Activated naive CD4-positive, alpha-beta T cell treated with anti-CD3 and anti-CD28 coated beads, Interleukin-2, amount 10 ng/mL, durations not matched to agents 7 days and 5 days (primary cell): ENCODE data around the gene HMMR.

Experiments used
- CTCF ChIA-PET: fragments of 350-600 bp; sonication (Branson Sonifier 250); formaldehyde crosslinking; loops from one replicate; lab custom pipeline; 2021; ENCODE audit warnings: antibody characterized with exemption; lab: Charles Lee
- DNase-seq: peaks from one replicate; pipeline ENCODE4 v3.0.0-alpha.2; 2020
- H3K27ac Mint-ChIP-seq: one replicate; pipeline ENCODE4 v1.8.0; 2021; ENCODE audit warnings: mild to moderate bottlenecking, moderate library complexity, mixed read lengths
- H3K27me3 Mint-ChIP-seq: one replicate; pipeline ENCODE4 v1.8.0; 2021; ENCODE audit warnings: mild to moderate bottlenecking, mixed read lengths
- H3K36me3 Mint-ChIP-seq: one replicate; pipeline ENCODE4 v1.8.0; 2021; ENCODE audit warnings: mixed read lengths
- H3K4me1 Mint-ChIP-seq: one replicate; pipeline ENCODE4 v1.8.0; 2021; ENCODE audit warnings: mixed read lengths
- H3K4me3 Mint-ChIP-seq: one replicate; pipeline ENCODE4 v1.8.0; 2021; ENCODE audit warnings: mild to moderate bottlenecking, moderate library complexity, mixed read lengths
- H3K9me3 Mint-ChIP-seq: one replicate; pipeline ENCODE4 v1.8.0; 2021; ENCODE audit warnings: mixed read lengths

HMMR gene

DNA sequence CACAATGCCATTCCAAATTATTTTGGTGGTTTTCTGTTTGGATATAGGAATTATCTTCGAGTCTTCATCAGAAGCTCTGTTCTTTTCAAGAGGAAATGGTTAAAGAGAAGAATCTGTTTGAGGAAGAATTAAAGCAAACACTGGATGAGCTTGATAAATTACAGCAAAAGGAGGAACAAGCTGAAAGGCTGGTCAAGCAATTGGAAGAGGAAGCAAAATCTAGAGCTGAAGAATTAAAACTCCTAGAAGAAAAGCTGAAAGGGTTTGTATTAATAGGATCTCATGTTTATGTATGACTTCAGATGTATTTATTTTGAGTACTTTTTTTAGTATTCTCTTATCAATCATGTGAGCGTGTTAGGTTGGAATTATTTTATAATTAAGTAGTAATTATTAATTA is 15.0 kb downstream of the HMMR start:
- peaks cover 67% of the 10 kb centered on the region for H3K36me3 Mint-ChIP-seq
- no peaks in the 10 kb centered on the region for H3K9me3 Mint-ChIP-seq
- H3K27ac Mint-ChIP-seq = no peak overlapping the region

DNA sequence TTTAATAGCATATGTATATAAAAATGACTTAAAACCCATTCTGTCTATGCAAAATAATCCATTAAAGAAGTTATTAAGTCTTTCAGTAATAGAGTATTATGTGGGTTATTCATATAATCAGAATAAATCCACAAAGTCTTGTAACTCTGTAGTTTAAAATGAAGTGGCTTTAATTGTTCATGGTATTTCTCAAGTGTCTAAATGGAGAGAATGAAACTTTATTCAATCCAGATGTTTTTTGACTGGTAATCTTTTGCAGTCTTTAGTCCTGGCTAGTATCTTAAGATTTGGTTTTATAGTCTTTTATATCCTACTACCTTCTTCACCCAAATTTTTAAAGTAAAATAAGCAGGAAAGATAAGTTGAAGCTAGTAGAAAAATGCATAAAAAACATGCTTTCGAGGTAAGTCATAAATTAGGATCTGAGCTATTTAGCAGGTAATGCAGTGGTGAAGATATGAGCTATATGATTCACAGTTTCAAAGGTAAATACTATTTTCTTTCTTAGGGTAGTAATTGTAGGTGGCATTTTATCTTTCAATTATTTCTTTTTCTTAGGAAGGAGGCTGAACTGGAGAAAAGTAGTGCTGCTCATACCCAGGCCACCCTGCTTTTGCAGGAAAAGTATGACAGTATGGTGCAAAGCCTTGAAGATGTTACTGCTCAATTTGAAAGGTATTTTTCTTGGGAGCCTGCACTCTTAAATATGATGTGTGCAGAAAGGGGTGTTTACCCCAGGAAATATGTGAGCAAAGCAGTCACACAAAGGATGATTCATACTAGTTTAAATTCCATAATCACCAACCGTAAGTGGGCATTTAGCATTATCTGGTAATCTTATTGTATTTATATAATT is 17.9 kb downstream of the HMMR start:
- no peaks in the 10 kb centered on the region for H3K9me3 Mint-ChIP-seq
- no peaks in the 10 kb centered on the region for H3K4me1 Mint-ChIP-seq
- no peak overlapping the region for H3K27ac Mint-ChIP-seq
- H3K36me3 Mint-ChIP-seq = peaks cover 70% of the 10 kb centered on the region
- CTCF ChIA-PET = no interaction called here
- no peak for DNase-seq
- H3K27me3 Mint-ChIP-seq = no peaks in the 10 kb centered on the region
- H3K4me3 Mint-ChIP-seq = no peak overlapping the region

More for the DNA sequence above, 15.0 kb downstream of the HMMR start:
- no peak overlapping the region for H3K4me3 Mint-ChIP-seq
- DNase-seq = no peak
- H3K4me1 Mint-ChIP-seq = peaks cover 6% of the 10 kb centered on the region
- H3K27me3 Mint-ChIP-seq = no peaks in the 10 kb centered on the region
- CTCF ChIA-PET = interaction anchor here (1.6 kb wide), 1 partner anchor 27 kb away, joined by 7 read pairs; no protein-coding TSS in a partner anchor

DNA sequence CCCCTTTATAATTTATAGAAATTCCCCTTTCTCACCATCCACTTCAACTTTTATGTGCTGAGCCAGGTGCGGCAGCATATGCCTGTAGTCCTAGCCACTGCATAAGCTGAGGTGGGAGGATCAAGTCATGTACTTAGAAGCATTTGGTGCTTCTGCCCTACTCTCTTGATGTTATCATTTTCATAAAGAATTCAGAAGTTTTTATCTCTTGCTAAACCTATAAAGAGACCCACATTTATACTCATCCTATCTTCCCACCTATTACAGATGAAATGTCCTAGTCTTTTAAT is 18.5 kb downstream of the HMMR start:
- Mint-ChIP-seq H3K9me3 (no peaks in the 10 kb centered on the region), H3K4me1 (no peaks in the 10 kb centered on the region), H3K4me3 (no peak overlapping the region), H3K27me3 (no peaks in the 10 kb centered on the region), H3K36me3 (peaks cover 71% of the 10 kb centered on the region), H3K27ac (no peak overlapping the region)
- CTCF ChIA-PET = no interaction called here
- DNase-seq = no peak

- Mint-ChIP-seq H3K36me3 (peaks cover 56% of the 10 kb centered on the region), H3K4me3 (no peak overlapping the region), H3K27me3 (no peaks in the 10 kb centered on the region), H3K4me1 (no peaks in the 10 kb centered on the region), H3K27ac (peak overlapping the region; percentile 67), H3K9me3 (no peaks in the 10 kb centered on the region)
- CTCF ChIA-PET = interaction anchor here (1.0 to 2.6 kb wide), 3 partner anchors 10 to 15 kb away, joined by 3 to 6 read pairs (median 5); no protein-coding TSS in a partner anchor
- DNase-seq = peak; percentile 54
Observed at GRCh38 chr5:163489055-163489744, 28.8 kb downstream of the HMMR start.

DNA sequence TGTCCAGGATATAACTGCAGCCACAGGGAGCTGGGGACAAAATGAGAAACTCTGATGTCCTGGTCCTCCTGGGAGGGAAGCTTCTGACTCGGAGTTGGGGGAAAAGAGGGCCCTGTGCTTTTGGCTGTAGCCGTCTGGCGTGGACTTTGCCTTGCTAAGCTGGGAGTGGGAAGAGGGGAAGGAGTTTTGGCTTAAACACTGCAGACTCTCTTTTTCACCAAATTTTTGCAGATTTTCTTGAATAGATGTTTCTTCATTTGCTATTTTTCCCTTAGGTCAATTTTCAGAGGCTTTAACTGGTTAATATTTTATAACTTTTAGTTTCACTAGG is 29.3 kb downstream of the HMMR start:
- no peak for DNase-seq
- H3K4me1 Mint-ChIP-seq = no peaks in the 10 kb centered on the region
- H3K36me3 Mint-ChIP-seq = peaks cover 53% of the 10 kb centered on the region
- CTCF ChIA-PET = interaction anchor here (1.0 to 2.6 kb wide), 3 partner anchors 10 to 15 kb away, joined by 3 to 6 read pairs (median 5); no protein-coding TSS in a partner anchor
- H3K27me3 Mint-ChIP-seq = no peaks in the 10 kb centered on the region
- no peak overlapping the region for H3K27ac Mint-ChIP-seq
- no peaks in the 10 kb centered on the region for H3K9me3 Mint-ChIP-seq
- H3K4me3 Mint-ChIP-seq = no peak overlapping the region

- Mint-ChIP-seq H3K27me3 (no peaks in the 10 kb centered on the region), H3K36me3 (peaks cover 16% of the 10 kb centered on the region), H3K4me3 (no peak overlapping the region), H3K9me3 (no peaks in the 10 kb centered on the region), H3K27ac (no peak overlapping the region), H3K4me1 (no peaks in the 10 kb centered on the region)
- no peak for DNase-seq
- CTCF ChIA-PET = no interaction called here
Observed at GRCh38 chr5:163496286-163496685, 35.9 kb downstream of the HMMR start.

DNA sequence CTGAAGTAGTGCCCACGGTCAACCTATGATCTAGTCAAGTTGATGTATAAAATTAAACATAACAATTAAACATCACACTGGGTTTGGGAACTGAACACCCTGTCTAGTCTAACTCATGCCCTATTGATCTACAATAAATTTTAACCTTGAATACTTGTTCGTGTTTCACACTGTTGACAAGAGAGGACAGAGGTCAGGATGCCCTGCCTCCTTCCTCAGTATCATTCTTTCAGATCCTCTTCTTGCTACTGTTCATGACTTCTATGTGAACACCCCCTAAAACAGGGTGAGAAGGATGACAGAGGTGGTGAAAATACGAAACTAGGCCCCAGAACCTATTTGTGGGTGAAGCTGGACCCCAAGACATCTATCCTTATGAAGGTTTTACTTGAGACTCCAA is 36.9 kb downstream of the HMMR start:
- CTCF ChIA-PET = no interaction called here
- no peak for DNase-seq
- Mint-ChIP-seq H3K36me3 (peaks cover 10% of the 10 kb centered on the region), H3K4me3 (no peak overlapping the region), H3K27me3 (no peaks in the 10 kb centered on the region), H3K27ac (no peak overlapping the region), H3K9me3 (no peaks in the 10 kb centered on the region), H3K4me1 (peaks cover under 1% of the 10 kb centered on the region)

- H3K9me3 Mint-ChIP-seq = no peaks in the 10 kb centered on the region
- H3K36me3 Mint-ChIP-seq = peaks cover 3% of the 10 kb centered on the region
- no peak overlapping the region for H3K27ac Mint-ChIP-seq
- peaks cover 11% of the 10 kb centered on the region for H3K4me1 Mint-ChIP-seq
- no peaks in the 10 kb centered on the region for H3K27me3 Mint-ChIP-seq
- CTCF ChIA-PET = interaction anchor here (2.3 kb wide), 1 partner anchor 9 kb away, joined by 6 read pairs; no protein-coding TSS in a partner anchor
- H3K4me3 Mint-ChIP-seq = no peak overlapping the region
- DNase-seq = no peak
Observed at GRCh38 chr5:163498886-163499285, 38.5 kb downstream of the HMMR start.

DNA sequence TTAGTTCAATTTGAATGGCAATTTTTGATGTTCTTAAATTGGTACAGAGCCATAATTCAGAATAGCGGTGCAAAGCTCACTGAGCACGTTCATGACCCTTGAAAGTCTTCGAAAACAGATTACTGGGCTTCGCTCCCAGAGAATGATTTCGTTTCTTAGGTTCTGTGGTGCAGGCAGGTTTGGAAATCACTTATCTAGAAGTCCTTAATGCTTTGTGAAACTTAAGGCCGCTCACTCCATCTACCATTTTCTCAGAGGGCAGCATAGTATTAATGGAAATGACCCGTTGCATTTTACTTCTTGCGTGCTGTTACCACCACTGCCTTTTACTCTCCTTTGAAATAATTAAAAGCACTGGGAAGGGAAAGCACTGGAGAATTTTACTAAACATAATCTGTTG is 42.1 kb downstream of the HMMR start:
- Mint-ChIP-seq H3K36me3 (peaks cover 11% of the 10 kb centered on the region), H3K4me3 (peak overlapping the region; percentile 94), H3K27ac (peak overlapping the region; percentile 99), H3K9me3 (no peaks in the 10 kb centered on the region), H3K4me1 (peaks cover 18% of the 10 kb centered on the region), H3K27me3 (no peaks in the 10 kb centered on the region)
- DNase-seq = no peak
- CTCF ChIA-PET = interaction anchor here (0.9 to 1.9 kb wide), 8 partner anchors 11 to 94 kb away, joined by 3 to 7 read pairs (median 4); partner anchors contain the start of genes CCNG1 and HMMR

DNA sequence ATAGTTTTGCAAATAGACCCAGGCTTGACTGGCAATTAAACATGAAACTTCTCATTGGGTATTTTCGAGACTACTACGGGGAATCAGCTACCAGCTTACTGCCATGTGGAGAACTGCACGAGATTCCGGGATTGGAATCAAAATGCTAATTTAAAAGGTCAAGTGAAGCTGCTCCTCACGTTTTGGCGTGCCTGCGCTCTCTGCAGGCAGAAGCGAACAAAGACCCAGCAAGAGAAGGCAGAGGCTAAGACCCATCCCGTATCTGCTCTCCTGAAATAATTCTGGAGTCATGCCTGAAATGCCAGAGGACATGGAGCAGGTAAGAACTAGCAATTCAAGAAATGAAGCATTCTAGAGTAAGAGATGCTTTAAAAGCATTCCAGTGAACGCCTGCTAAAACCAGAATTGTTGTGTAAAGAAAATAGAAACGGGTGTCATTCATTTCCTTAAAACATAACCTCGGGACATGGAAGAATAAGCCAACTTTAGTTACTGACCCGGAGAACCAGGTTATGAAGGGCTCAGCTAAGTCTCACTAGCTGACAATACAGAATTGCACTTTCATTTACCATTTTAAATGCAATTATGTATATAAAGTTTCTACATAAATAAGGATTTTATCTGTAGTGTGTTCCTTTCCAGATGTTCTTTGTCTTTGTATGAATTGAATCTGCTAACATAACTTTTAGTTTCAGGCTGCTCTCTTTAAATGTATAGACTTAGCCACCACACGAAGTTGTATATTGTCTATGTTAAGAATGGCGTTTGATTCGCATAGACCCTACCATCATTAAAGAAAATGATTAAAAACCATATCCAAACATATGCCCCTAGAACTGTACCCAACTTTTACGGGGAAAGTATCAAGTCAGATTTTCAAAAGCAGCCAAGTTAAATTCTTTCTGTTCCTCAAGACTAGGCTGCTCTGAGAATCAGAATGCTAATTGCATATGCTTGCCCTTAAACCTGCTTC is 43.0 kb downstream of the HMMR start:
- peak overlapping the region; percentile 99 for H3K27ac Mint-ChIP-seq
- peaks cover 14% of the 10 kb centered on the region for H3K36me3 Mint-ChIP-seq
- H3K4me1 Mint-ChIP-seq = peaks cover 27% of the 10 kb centered on the region
- CTCF ChIA-PET = interaction anchor here (0.9 to 1.9 kb wide), 9 partner anchors 12 to 95 kb away, joined by 3 to 7 read pairs (median 3); partner anchors contain the start of genes CCNG1 and HMMR
- H3K27me3 Mint-ChIP-seq = no peaks in the 10 kb centered on the region
- peak; percentile 58 for DNase-seq
- no peaks in the 10 kb centered on the region for H3K9me3 Mint-ChIP-seq
- H3K4me3 Mint-ChIP-seq = peak overlapping the region; percentile 94

- peaks cover 19% of the 10 kb centered on the region for H3K36me3 Mint-ChIP-seq
- CTCF ChIA-PET = interaction anchor here (0.7 to 1.8 kb wide), 5 partner anchors 15 to 47 kb away, joined by 3 to 5 read pairs (median 4); no protein-coding TSS in a partner anchor
- peak; percentile 51 for DNase-seq
- peak overlapping the region; percentile 99 for H3K27ac Mint-ChIP-seq
- no peaks in the 10 kb centered on the region for H3K27me3 Mint-ChIP-seq
- peaks cover 36% of the 10 kb centered on the region for H3K4me1 Mint-ChIP-seq
- no peaks in the 10 kb centered on the region for H3K9me3 Mint-ChIP-seq
- peak overlapping the region; percentile 94 for H3K4me3 Mint-ChIP-seq
Observed at GRCh38 chr5:163504079-163504931, 43.9 kb downstream of the HMMR start.

- no peak for DNase-seq
- Mint-ChIP-seq H3K9me3 (no peaks in the 10 kb centered on the region), H3K27me3 (no peaks in the 10 kb centered on the region), H3K36me3 (peaks cover 22% of the 10 kb centered on the region), H3K4me1 (peaks cover 43% of the 10 kb centered on the region), H3K27ac (peak overlapping the region; percentile 99), H3K4me3 (peak overlapping the region; percentile 94)
- CTCF ChIA-PET = interaction anchor here (0.7 to 1.8 kb wide), 3 partner anchors 31 to 340 kb away, joined by 3 to 4 read pairs (median 4); no protein-coding TSS in a partner anchor
Observed at GRCh38 chr5:163505049-163505367, 44.6 kb downstream of the HMMR start.
